ENCODE data around the gene ITPR1.

Gene ITPR1

GRCh38 chr3:4818164-4818563 is 325.0 kb downstream of the ITPR1 start:
- DNase-seq, result no peak

GRCh38 chr3:4818986-4819693 is 326.0 kb downstream of the ITPR1 start:
- no peak for DNase-seq

- DNase-seq, result no peak
Measured at GRCh38 chr3:4819746-4820145, 326.6 kb downstream of the ITPR1 start.

- no peak for DNase-seq
Measured at GRCh38 chr3:4820296-4821121, 327.4 kb downstream of the ITPR1 start.

- DNase-seq, result no peak
Measured at GRCh38 chr3:4821338-4821737, 328.2 kb downstream of the ITPR1 start.

- peak; percentile 74 for DNase-seq
Measured at GRCh38 chr3:4821975-4822374, 328.8 kb downstream of the ITPR1 start.

GRCh38 chr3:4822568-4822967 is 329.4 kb downstream of the ITPR1 start:
- DNase-seq, result no peak

GRCh38 chr3:4823385-4823784 is 330.2 kb downstream of the ITPR1 start:
- DNase-seq, result no peak

- no peak for DNase-seq
Measured at GRCh38 chr3:4823986-4824925, 331.1 kb downstream of the ITPR1 start.

GRCh38 chr3:4824926-4825325 is 331.8 kb downstream of the ITPR1 start:
- DNase-seq, result no peak

- DNase-seq, result no peak
Measured at GRCh38 chr3:4825436-4826236, 332.5 kb downstream of the ITPR1 start.

- DNase-seq, result no peak
Measured at GRCh38 chr3:4826237-4827100, 333.3 kb downstream of the ITPR1 start.

GRCh38 chr3:4827767-4828166 is 334.6 kb downstream of the ITPR1 start:
- DNase-seq, result no peak

GRCh38 chr3:4828279-4829030 is 335.3 kb downstream of the ITPR1 start:
- no peak for DNase-seq

- DNase-seq, result no peak
Measured at GRCh38 chr3:4829031-4829394, 335.9 kb downstream of the ITPR1 start.

- DNase-seq, result no peak
Measured at GRCh38 chr3:4830586-4830914, 337.4 kb downstream of the ITPR1 start.

GRCh38 chr3:4831580-4831950 is 338.4 kb downstream of the ITPR1 start:
- DNase-seq, result no peak

GRCh38 chr3:4833471-4833870 is 340.3 kb downstream of the ITPR1 start:
- no peak for DNase-seq

GRCh38 chr3:4834403-4834866 is 341.3 kb downstream of the ITPR1 start:
- DNase-seq, result peak; percentile 56

- DNase-seq, result no peak
Measured at GRCh38 chr3:4835616-4836043, 342.5 kb downstream of the ITPR1 start.

- DNase-seq, result no peak
Measured at GRCh38 chr3:4836516-4836915, 343.4 kb downstream of the ITPR1 start.
